Cortex of kidney (tissue), 1 donor: ENCODE results near the gene DERL3.
"Not testable (repeated sequence)": the region's sequence is repeated elsewhere in the genome, so short reads cannot be mapped to it uniquely, and the experiment has no call there.

ENCODE experiments used
- DNase-seq: peaks from one replicate; lab custom pipeline; 2025; lab: John Stamatoyannopoulos, UW

Gene DERL3

DNA sequence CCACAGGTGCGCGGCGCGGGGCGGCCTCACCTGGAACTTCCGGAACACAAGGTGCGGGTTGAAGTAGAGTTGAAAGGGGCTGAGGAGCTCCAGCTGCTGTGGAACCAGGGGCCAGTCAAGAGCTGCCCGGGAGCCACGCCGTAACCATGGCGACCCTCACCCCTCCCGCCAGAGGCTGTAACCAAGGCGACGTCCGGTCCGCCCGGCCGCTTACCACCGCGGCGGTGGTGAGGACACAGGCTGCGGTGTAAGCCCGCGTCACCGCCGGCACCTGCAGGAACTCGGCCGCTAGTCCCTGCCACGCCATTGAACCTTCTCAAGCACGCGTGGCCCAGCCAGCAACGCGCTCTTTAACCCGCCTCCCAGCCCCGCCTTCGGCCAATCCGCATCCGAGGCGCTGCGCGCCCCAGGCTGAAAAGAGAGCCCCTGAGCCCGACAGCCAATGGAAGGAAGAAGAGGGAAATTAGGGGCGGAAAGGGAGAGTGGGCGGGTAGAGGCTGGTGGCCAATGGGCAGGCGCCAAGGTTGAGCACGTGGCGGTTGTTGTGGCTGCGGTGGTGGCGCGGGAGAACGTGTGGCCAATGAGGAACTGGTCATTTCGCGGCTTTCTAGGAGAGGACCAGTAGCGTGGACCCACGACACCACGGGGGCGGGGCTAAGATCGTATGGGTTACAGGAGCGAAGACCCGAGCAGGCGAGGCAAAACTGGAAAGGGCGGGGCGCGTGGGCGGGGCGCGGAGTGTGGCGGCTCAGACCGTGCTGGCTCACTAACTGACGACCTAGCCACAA is at the start of gene DERL3:
DERL3 (minus strand) TSS at position 326 of the 788 bp plus-strand sequence; CDS start at position 307, 19 bp downstream.
- DNase-seq = peak; percentile 37

- DNase-seq = no peak
Observed at GRCh38 chr22:23884140-23884539, 45.3 kb upstream of the DERL3 start.

- DNase-seq = no peak
Observed at GRCh38 chr22:23883658-23884057, 44.9 kb upstream of the DERL3 start.

GRCh38 chr22:23882370-23882769 is 43.6 kb upstream of the DERL3 start:
- DNase-seq = no peak

DNA sequence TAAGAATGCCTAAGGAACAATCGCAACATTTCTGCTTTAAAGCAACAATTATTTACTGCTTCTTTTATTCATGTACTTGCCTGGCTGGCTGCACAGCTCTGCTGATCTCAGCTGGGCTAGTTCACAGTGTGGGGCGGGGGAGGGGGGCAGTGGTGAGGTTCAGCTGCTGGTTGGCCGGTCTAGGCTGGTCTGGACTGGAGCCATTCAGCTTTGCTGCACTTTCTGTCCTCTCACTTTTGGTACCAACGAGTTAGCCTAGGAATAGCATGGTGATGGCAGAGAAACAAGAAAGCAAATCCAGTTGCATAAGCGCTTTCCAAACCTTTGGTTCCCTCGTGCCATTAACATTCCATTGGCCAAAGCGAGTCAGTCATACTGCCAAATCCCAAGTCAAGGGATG is 39.4 kb upstream of the DERL3 start:
- no peak for DNase-seq

GRCh38 chr22:23877566-23877965 is 38.8 kb upstream of the DERL3 start:
- no peak for DNase-seq

DNA sequence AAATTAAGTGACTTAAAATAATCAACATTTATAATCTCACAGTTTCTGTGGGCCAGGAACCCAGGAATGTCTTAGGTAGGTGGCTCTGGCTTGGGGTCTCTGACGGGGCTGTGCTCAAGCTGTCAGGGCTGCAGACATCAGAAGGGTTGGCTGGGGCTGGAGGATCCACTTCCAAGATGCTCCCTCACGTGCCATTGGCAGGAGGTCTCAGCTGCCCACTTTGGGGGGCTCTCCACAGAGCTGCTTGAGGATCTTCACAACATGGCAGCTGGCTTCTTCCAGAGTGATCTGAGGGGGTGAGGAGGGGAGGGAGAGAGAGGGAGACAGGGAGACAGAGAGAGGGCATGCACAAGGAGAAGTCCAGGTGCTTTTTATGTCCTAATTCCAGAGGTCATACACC is 37.0 kb upstream of the DERL3 start:
- no peak for DNase-seq

GRCh38 chr22:23874871-23875270 is 36.1 kb upstream of the DERL3 start:
- DNase-seq = no peak

DNA sequence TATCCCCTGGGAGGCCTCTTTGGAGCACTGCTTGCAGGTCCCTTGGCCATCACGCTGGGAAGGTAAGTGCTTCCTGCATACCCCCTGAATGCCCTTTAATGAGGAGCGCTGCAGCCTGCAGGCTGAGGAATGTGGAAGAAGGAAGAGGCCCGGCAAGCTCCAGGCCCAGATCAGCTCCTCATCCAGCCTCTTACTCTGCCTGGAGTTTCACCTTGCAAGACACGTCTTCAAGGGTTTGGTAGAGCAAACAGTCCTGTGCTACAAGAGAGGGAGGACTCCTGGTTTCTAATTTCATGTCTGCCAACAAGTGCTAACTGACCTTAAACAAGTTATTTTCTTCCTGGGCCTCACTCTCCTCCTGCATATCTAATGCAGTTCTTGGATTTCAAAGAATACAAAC is 29.8 kb upstream of the DERL3 start:
- DNase-seq = no peak

DNA sequence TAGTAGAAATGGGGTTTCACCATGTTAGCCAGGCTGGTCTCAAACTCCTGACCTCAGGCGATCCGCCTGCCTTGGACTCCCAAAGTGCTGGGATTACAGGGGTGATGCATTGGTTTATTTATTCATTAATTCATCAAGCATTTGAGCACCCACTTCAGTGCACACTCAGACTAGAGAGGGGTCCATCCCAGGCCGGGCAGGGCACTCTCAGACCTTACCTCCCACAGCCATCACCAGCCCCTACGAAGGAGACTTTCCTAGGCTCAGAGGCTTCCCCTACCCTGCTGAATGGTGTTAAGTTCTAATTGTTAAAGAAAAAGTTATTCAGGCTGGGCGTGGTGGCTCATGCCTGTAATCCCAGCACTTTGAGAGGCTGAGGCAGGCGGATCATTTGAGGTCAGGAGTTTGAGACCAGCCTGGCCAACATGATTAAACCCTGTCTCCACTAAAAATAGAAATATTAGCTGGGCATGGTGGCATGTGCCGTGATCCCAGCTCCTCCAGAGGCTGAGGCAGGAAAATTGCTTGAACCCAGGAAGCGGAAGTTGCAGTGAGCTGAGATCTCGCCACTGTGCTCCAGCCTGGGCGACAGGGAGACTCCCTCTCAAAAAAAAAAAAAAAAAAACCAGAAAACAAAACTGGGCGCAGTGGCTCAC is 25.8 kb upstream of the DERL3 start:
- DNase-seq = not testable (repeated sequence)

DNA sequence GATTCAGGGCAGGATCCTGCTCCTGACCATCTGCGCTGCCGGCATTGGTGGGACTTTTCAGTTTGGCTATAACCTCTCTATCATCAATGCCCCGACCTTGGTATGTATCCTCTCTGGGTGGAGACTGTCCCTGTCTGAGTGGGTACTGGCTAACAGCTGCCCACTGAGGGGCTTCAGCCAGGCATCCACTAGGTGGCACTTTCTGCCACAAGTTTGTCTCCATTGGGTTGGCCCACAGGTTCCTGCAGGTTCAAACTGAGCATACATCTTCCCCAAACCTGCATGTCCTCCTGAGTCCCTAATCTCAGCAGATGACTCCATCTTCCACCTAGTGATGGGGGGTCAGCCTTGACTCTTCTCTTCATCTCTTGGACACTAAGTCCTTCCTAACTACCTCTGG is 23.3 kb upstream of the DERL3 start:
- DNase-seq = no peak

DNA sequence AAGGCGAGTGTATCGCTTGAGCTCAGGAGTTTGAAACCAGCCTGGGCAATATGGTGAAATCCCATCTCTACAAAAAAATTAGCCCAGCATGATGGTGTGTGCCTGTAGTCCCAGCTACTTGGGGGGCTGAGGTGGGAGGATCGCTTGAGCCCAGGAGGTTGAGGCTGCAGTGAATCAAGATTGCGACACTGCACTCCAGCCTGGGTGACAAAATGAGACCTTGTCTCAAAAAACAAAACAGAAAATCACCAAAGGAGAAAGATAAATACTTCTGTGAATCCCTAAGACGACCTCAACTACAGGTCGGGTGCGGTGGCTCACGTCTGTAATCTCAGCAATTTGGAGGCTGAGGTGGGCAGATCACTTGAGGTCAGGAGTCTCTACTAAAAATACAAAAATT is 21.4 kb upstream of the DERL3 start:
- DNase-seq = not testable (repeated sequence)

GRCh38 chr22:23859201-23859600 is 20.4 kb upstream of the DERL3 start:
- DNase-seq = no peak

DNA sequence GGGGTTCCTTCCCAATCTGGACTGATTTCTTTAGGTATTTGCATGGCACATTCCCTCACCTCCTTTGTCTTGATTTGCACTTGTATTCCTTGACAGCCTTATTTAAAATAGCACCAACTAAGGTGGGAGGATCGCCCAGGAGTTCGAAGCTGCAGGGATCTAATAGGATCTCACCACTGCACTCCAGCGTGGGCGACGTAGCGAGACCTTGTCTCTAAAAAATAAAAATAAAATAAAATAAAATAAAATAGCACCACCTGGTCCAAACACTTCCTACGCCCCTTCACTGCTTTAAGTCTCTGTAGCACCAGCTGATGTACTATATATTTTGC is 19.6 kb upstream of the DERL3 start:
- DNase-seq = no peak

- DNase-seq = peak; percentile 81
Observed at GRCh38 chr22:23857606-23858483, 19.0 kb upstream of the DERL3 start, which contains the start of gene SLC2A11. TSS of gene SLC2A11 (plus strand) at chr22:23857875. CDS start at chr22:23858000, 125 bp downstream.

DNA sequence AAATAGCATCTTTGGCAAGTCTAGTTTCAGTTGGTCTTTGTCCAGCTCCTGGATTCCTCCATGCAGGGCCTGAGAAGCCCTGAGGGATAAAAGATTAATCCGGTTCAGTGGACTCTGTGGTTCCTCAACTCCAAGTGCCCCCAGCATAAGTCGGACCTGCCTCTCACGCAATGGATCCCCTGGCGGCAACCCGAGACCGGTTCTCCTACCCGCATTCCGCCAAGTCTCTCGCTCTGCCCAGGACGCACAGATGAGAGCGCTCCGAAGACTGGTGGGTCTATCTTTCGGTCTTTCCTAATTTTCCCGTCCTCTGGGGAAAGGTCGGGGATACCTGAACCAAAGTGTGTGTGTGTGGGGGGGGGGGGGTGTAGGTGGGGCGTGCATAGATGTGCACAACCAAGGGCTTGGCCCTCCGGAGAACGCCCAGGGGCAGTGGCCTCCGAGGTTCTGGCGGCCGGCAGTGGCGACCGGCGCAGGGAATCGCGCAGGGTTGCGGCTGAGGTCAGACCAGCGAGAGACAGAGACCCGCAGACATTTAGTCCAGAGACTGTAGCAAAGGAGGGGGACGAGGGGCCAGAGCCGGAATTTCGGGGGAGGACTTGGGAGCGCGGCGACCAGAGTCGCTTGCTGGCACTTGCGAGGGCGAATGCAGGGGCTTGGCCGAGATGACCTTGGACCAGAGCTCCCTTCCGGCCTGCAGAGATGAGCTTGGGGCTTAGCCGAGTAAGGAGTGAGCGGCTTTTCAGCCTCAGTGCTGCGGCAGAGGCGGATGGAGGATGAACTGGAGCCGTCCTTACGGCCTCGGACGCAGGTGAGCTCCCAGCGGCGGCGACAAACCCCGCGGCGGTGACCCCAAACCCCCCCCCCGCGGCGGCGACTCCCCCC is 18.2 kb upstream of the DERL3 start:
- no peak for DNase-seq

GRCh38 chr22:23850136-23850611 is 11.4 kb upstream of the DERL3 start:
- DNase-seq = no peak

- DNase-seq = no peak
Observed at GRCh38 chr22:23849009-23850006, 10.5 kb upstream of the DERL3 start.

DNA sequence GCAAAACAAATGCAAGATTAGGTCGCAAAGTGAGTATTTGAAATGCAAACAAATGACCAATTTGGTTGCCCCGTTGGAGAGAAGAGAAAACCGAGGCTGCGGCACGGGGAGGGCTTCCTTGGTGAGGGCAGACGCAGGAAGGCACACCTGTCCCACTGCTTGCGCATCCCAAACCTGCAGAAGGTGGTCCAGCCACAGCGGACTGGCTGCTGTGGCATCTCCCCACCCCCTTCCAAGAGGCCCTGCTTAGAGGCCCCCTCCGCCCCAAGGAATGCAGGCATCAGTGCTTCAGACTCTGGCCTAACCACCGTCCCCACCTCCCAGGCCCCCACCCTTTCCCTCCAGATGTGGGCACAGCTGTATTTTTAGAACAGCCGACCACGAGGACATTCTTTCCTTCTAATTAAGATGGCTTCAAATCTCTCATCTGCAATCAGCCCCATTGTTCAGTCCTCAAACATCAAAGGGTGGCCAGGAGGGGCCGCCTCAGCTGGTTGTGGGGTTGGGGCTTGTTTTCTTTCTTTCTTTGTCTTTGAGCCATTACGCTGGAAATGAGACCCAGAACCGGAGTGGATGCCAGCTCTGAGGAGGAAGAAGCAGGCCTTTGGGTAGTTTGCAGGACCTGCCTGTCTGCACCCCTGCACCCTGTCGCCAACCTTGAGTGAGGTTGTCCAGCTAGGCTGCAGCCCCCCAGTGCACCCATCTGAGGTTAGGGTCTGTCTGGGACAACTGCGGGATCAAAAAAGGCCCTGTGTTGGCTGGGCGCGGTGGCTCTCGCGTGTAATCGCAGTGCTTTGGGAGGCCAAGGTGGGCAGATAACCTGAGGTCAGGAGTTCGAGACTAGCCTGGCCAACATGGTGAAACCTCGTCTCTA is 9.4 kb upstream of the DERL3 start:
- DNase-seq = no peak
